D341Med (cell line): ENCODE results near the gene CTNND2.

ENCODE experiments used
- DNase-seq: peaks from one replicate; pipeline ENCODE4 v3.0.0; 2012; ENCODE audit warnings: low spot score

CTNND2 gene

GRCh38 chr5:11251247-11251646, 653.0 kb downstream of the CTNND2 start:
- DNase-seq, result no peak

GRCh38 chr5:11248966-11249365, 655.3 kb downstream of the CTNND2 start:
- no peak for DNase-seq

DNA sequence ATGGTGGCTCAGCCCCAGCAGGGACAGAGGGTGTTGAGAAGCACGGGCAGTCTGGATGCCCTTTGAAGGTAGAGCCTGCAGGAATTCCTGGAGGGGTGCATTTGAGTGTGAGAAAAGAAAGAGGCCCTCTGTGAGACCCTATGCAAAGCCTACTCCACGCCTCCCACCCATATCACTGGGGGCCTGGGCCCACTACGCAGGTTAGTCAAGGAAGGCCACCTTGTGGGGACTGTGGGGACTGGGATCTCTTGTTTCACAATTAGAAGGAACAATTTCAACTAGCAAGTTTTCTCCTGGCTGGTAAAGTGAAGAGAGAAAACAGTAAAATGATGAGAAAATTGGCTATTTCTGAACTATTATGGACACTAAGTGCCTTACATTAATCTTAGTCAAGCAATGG, 657.0 kb downstream of the CTNND2 start:
- DNase-seq, result no peak

DNA sequence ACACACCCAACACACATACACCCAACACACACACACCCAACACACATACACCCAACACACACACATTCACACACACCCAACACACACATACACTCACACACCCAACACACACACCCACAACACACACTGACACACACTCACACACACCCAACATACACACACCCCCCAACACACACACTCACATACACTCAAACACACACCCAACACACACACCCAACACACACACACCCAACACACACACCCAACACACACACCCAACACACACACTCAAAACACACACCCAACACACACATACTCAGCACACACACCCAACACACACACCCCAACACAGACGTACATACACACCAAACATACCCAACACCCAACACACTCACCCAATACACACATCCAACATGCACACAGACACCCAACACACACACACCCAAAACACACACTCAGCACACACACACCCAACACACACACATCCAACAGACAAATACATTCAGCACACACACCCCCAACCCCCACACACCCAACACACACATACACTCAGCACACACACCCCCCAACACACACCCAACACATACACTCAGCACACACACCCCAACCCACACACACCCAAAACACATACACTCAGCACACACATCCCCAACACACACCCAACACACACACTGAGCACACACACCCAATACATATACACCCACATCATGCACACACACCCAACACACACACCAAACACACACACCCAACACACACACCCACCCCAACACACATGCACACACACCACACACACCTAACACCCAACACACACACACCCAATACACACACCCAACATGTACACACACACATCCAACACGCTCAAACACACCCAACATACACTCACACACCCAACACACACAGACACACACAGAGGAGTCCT, 663.7 kb downstream of the CTNND2 start:
- DNase-seq, result no peak

DNA sequence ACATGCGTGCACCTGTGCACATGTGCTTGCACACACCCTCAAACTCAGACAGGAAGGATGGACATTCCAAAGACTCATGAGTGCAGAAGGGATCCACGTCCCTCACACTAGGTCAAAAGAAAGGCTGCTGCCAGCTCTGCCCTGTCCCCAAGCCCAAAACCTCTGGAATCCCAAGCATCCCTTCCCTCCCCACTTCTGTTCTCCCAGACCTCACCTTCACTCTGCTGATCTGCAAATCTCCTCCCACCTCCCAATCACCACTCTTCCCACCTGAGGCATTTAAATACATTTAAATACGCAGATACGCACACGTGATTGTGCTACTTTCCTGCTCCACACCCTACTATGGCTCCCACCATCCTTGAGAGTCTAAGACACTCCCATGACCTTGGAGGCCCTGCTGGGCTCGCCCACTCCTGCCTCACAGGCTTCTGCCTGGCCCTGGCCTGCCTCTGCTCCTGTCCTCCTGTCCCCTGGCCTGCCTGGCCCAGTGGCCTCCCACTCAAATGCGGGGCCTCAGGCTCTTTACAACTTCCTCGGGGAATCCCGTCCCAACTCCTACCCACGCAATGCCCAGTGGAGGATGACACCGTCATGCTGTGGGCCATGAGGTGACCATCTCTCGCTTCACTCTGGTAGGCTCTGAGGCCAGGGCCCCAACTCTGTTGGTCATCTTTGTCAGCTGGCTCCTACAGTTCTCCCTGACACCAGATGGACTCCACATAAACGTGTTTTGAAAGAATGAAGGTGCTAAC, 664.8 kb downstream of the CTNND2 start:
- DNase-seq, result no peak

GRCh38 chr5:11234501-11234911, 669.7 kb downstream of the CTNND2 start:
- no peak for DNase-seq

- DNase-seq, result no peak
Observed at GRCh38 chr5:11230890-11231289, 673.4 kb downstream of the CTNND2 start.

DNA sequence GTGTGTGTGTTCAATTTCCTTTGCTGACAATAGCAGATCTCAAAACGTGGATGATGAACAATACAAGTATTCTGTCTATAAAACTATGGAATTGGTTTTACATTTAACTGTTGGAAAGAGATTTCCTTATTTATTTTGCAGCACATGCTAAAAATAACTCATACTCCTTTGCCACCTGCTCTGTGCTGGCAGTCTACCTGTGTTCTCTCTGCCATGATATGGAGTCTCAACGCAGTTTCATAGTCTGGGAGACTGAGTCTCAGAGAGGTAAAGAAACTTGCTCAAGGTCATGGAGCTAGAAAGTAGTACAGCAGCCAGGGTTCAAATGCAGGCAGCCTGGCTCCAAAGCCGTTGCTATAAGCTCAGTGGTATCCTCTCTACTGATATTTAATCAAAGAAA, 677.2 kb downstream of the CTNND2 start:
- no peak for DNase-seq

DNA sequence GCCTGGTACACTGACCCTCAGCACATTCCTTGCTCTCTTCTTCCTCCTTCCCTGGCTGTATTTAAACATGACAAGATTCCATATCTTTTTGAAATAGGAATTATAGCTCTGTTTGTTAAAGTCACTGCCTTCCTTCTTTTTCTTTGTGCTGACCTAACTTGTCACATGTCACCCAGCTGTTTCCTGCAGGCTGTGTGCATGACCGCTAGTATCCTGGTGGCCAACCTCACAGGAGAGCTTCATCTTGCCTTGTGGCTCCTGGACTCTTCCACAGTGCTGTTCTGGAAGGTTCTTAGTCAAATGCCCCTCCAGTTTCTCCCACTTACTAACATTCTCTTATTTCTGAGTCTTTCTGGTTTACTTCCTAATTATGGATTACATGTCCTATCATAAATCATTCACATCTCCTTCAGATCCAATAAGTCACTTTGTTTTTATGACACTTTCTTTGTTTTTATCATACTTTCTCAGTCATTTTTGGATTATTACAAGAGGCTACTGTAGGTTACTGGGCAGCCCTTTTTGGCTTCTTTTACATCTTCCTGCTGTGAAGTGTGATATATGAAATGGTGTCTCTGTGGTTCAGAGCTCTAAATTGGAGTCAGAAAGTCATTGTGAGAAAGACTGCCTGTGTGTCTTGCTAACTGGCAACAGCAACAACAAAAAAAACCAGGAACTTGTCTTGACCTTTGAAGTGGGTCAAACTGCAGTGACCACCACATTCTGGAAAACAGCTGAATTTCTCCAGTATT, 679.6 kb downstream of the CTNND2 start:
- DNase-seq, result no peak

DNA sequence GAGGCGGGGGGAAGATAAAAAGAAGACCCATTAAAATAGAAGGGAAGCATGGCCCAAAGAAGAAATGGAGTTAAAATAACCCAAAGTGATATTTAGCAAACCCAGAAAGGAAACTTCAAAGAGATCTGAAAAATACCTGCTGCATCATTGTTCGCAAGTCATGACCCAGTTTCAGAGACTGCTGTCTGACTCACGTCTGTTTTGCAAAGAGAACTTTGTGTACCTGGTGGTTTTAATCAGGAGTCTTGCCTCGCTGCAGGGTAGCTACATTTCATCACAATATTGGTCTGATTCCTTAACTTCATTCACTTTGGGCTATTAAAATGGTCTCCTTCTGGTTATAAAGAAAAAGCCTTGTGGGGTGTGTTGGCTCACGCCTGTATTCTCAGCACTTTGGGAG, 682.1 kb downstream of the CTNND2 start:
- no peak for DNase-seq

- no peak for DNase-seq
Observed at GRCh38 chr5:11214864-11215644, 689.2 kb downstream of the CTNND2 start.

DNA sequence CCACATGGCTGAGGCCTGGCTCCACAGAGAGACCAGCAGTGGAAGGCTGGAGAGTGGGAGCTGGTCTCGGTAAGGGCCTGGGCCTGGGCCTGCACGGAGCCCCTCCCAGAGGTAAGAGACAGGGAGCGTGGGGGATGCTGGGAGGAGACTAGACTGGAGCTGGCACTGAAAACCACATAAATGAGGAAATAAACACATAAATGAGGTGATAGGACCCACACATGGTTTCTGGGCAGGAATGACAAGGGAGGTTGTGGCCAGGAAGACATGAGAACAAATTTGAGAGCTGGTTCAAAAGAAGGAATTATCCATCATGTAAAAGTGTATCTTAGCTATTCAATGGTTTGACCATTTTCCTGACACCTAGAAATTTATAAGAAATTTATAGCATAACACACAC, 691.5 kb downstream of the CTNND2 start:
- no peak for DNase-seq

- no peak for DNase-seq
Observed at GRCh38 chr5:11197726-11198125, 706.5 kb downstream of the CTNND2 start.

- no peak for DNase-seq
Observed at GRCh38 chr5:11191673-11192072, 712.6 kb downstream of the CTNND2 start.

DNA sequence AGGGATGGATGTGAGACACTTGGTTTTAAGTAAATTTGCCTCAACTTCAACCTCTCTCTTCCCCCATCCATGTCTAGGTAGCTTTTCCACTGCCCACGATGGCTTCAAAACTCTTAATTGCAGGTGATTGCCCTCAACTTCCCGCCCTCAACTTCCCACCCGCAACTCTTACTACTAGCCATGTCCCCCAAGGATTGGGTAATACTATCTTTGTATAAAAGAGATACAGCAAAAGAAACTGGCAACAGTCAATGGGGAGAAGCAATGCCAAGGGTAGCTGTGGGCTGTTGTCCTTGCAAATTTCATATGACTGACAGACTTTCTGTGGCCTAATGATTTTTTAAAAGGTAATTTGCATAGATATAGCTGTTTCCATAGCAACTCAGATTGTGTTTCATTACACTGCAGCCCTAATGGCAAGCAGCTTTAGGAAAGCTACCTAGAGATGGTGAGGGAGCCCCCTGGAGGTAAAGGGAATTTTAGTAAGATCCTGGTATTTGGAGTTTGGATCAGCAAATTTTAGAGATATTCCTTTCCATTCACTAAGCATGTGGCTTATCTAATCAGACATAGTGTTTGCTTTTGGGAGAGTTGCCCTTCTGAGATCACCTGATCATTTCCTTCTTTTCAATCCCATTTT, 721.7 kb downstream of the CTNND2 start:
- DNase-seq, result peak; percentile 50

DNA sequence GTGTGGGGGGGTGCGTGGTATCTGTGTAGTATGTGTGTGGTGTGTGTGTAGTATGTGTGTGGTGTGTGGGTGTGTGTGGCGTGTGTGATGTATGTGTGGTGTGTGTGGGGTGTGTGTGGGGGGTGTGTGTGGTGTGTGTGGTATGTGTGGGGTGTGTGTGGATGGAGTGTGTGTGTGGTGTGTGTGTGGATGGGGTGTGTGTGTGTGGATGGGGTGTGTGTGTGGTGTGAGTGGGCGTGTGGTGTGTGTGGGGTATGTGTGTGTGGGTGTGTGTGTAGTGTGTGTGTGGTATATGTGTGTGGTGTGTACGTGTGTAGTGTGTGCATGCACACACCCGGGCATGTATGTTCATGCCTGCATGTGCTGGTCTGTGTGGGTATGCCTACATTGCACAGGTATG, 722.3 kb downstream of the CTNND2 start:
- no peak for DNase-seq

DNA sequence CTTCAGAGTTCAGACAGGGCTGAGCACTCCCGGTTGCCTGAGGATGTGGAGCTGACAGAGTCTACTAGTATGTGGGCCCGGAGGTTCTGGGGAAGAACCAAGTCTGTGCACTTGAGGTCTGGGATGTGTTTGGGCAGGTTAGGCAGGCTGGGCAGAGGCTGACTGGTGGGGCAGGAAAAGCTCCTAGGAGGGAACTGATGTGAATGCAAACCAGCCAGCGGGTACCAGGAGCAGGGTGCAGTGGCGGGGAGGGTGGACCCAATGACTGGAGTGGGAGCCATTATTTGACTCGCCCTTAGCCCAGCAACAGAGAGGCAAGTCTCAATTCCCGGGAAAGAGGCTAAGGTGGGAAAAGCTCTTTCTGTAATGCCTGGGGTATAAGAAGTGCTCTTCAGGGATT, 723.4 kb downstream of the CTNND2 start:
- no peak for DNase-seq

GRCh38 chr5:11177999-11178711, 726.1 kb downstream of the CTNND2 start:
- no peak for DNase-seq

DNA sequence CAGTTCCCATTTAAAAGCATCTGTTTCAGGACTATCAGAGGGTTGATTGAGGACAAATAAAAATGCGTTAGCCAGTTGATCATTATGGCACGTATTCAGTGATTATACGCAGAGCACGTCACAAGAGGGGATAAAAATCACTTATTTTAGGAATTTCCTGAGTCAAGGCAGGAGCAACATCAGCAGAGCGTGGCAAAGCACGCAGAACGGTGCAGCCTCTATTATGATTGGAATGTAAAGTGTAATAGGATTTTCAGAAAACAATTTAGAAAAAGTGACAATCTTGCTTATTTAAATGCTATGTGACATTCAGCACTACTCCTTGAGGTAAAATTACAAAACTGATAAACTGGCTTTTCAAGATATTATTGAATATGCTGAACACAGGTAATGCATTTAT, 729.7 kb downstream of the CTNND2 start:
- DNase-seq, result no peak

GRCh38 chr5:11172484-11172883, 731.8 kb downstream of the CTNND2 start:
- DNase-seq, result no peak

DNA sequence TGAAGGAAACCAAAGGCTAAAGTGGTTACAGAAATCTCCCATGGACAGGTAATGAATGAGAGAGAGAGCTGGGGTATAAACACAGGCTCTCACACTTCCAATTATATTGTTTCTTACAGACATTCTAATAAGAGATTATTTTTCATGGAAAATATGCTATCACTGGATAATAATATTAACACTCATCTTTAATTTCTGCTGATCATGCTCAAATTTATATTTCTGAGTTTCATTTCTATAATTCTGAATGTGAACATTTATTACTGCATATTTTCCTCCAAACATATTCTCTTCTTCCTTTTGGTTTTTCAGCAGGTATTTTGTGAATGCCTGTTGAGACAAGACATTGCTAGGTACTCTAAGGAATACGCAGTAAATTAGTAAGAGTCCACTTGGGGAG, 733.0 kb downstream of the CTNND2 start:
- DNase-seq, result no peak
